K562 (cell line): ENCODE results near the gene IFI30. TPM values are rescaled to one million over a fixed set of nuclear protein-coding genes. Genes with fewer than 3 reads are reported as not detected.

Source experiments
- EP400 ChIP-seq: fragments of 450-650 bp; IDR thresholded peaks from 2 replicates; pipeline ENCODE4 v1.6.1; 2017; ENCODE audit warnings: antibody characterized with exemption, mild to moderate bottlenecking, moderate library complexity
- ETS1 ChIP-seq: conservative IDR thresholded peaks from 2 replicates; pipeline ENCODE4 v1.6.1; 2011; ENCODE audit warnings: low read depth, mild to moderate bottlenecking, low read length; ENCODE audit not compliant: control insufficient read depth
- ETS2 ChIP-seq: IDR thresholded peaks from 2 replicates; pipeline ENCODE4 v1.6.1; 2016; ENCODE audit warnings: borderline replicate concordance, missing genetic modification characterization, mild to moderate bottlenecking, moderate library complexity, missing compliant biosample characterization; ENCODE audit not compliant: poor library complexity, severe bottlenecking
- EWSR1 ChIP-seq: fragments of 450-650 bp; IDR thresholded peaks from 2 replicates; pipeline ENCODE4 v1.6.1; 2018; ENCODE audit warnings: borderline replicate concordance, mild to moderate bottlenecking, low read depth, moderate library complexity; ENCODE audit not compliant: partially characterized antibody
- FOS ChIP-seq: IDR thresholded peaks from 3 replicates; pipeline ENCODE4 v1.6.1; 2011; ENCODE audit not compliant: insufficient read length; ENCODE audit errors: extremely low read depth
- HDAC2 ChIP-seq: fragments of 450-650 bp; IDR thresholded peaks from 2 replicates; pipeline ENCODE4 v1.6.1; 2016; ENCODE audit warnings: mild to moderate bottlenecking
- MCM7 ChIP-seq, 2 experiments: fragments of 450-650 bp; IDR thresholded peaks; 2 replicates each; pipeline ENCODE4 v1.6.1; 2016 to 2018
- MEF2A ChIP-seq: IDR thresholded peaks from 2 replicates; pipeline ENCODE4 v1.6.1; 2011; ENCODE audit warnings: low read depth, mild to moderate bottlenecking, low read length, moderate library complexity; ENCODE audit not compliant: control insufficient read depth
- MYBL2 ChIP-seq, 2 experiments: fragments of 450-650 bp in 1 of 2; sonication (generic) in 1 of 2; formaldehyde crosslinking in 1 of 2; IDR thresholded peaks; 2 replicates each; pipeline versions ENCODE4 v1.6.1 to v1.8.1; 2017 to 2022; ENCODE audit warnings: borderline replicate concordance in 1 of 2, inconsistent platforms in 1 of 2, low read depth in 1 of 2, mild to moderate bottlenecking in 1 of 2, missing genetic modification reagents in 1 of 2, moderate library complexity in 1 of 2
- NBN ChIP-seq: fragments of 450-650 bp; IDR thresholded peaks from 2 replicates; pipeline ENCODE4 v1.6.1; 2016; ENCODE audit warnings: low read depth, mild to moderate bottlenecking
- NCOA1 ChIP-seq: fragments of 450-650 bp; IDR thresholded peaks from 2 replicates; pipeline ENCODE4 v1.6.1; 2016; ENCODE audit warnings: low read depth
- PML ChIP-seq: IDR thresholded peaks from 2 replicates; pipeline ENCODE4 v1.6.1; 2012; ENCODE audit warnings: low read length, inconsistent platforms
- POLR3G ChIP-seq: IDR thresholded peaks from 2 replicates; pipeline ENCODE4 v1.6.1; 2011; ENCODE audit not compliant: insufficient read length, insufficient replicate concordance; ENCODE audit errors: extremely low read depth
- PRDM10 ChIP-seq: fragments of 450-650 bp; IDR thresholded peaks from 2 replicates; pipeline ENCODE4 v1.6.1; 2018; ENCODE audit not compliant: partially characterized antibody
- SMAD1 ChIP-seq: fragments of 150-350 bp; IDR thresholded peaks from 2 replicates; pipeline ENCODE4 v1.6.1; 2014; ENCODE audit warnings: low read length, low read depth; ENCODE audit not compliant: partially characterized antibody
- SUPT5H ChIP-seq: fragments of 450-650 bp; IDR thresholded peaks from 2 replicates; pipeline ENCODE4 v1.6.1; 2016
- TAF15 ChIP-seq: fragments of 200-400 bp; formaldehyde crosslinking; IDR thresholded peaks from 2 replicates; pipeline ENCODE4 v1.6.1; 2017; ENCODE audit warnings: mild to moderate bottlenecking, low read depth, low read length, moderate library complexity
- THRAP3 ChIP-seq: fragments of 450-650 bp; IDR thresholded peaks from 2 replicates; pipeline ENCODE4 v1.6.1; 2016; ENCODE audit warnings: mild to moderate bottlenecking, inconsistent platforms, borderline replicate concordance
- ZNF431 ChIP-seq: sonication (generic); formaldehyde crosslinking; IDR thresholded peaks from 2 replicates; pipeline ENCODE4 v1.8.0; 2022; ENCODE audit warnings: mild to moderate bottlenecking, missing genetic modification reagents
- ZNF76 ChIP-seq: fragments of 250-450 bp; sonication (Bioruptor Pico); IDR thresholded peaks from 2 replicates; pipeline ENCODE4 v1.4.0; 2020; ENCODE audit warnings: mild to moderate bottlenecking, moderate library complexity, borderline replicate concordance
- polyA plus RNA-seq, 8 experiments: library from polyadenylated mRNA; depleted of rRNA in 4 of 8; stranded (reverse) in 5 of 8; unstranded in 3 of 8; fragments of >200 nt; fragmentation: Nextera tagmentation in 2 of 8; fragmentation: Illumina TruSeq in 1 of 8; extraction: Ambion mirVana in 2 of 8; extraction: Trizol in 1 of 8; gene quantifications; 2 replicates each; pipeline versions ENCODE4 v1.2.1 to v1.2.3, GENCODE V29; 2011 to 2014; ENCODE audit warnings: inconsistent platforms in 1 of 8, missing spikeins in 1 of 8
- total RNA-seq, 7 experiments: library from RNA; depleted of rRNA in 6 of 7; stranded (reverse); fragments of >200 nt in 6 of 7; fragmentation: Illumina TruSeq in 2 of 7; extraction: Trizol in 2 of 7; gene quantifications; 2 replicates each; pipeline versions ENCODE4 v1.2.1 to v1.2.3, GENCODE V29; 2011 to 2021; ENCODE audit warnings: low replicate concordance in 1 of 7

The IFI30 gene
- total and polyA plus RNA-seq, 9 of the 15 experiments (the other 6 are each of a cell fraction or from before 2014, with no cell fraction given) = 63.7 to 430 (median 109) TPM

GRCh38 chr19:18173572-18174288 is at the start of gene IFI30 (continued):
- TF ChIP-seq THRAP3 (no peak), PML (no peak), POLR3G (no peak), ZNF431 (CRISPR knock-in tag) (no peak), NBN (0 out of 2 replicates have a peak, but pooled peaks have one; percentile 19), HDAC2 (0 out of 2 replicates have a peak, but pooled peaks have one; percentile 40), ETS2 (no peak), NCOA1 (no peak), MCM7 (IDR thresholded peaks at IDR 0.05) (no peak), SMAD1 (no peak), ZNF76 (no peak), EP400 (peak; percentile 44; the same call in 1 of the 2 replicates), EWSR1 (no peak), PRDM10 (peak; percentile 73), SUPT5H (peak; percentile 85), ETS1 (peak; percentile 74; the same call in 1 of the 2 replicates), TAF15 (no peak), MYBL2 (IDR thresholded peaks at IDR 0.05; ENCODE audit: low read depth) (no peak), MYBL2 (CRISPR knock-in tag; IDR thresholded peaks at IDR 0.05; ENCODE audit: borderline replicate concordance) (no peak), FOS (no peak), MEF2A (no peak)
